Activated CD4-positive, alpha-beta T cell treated with anti-CD3 and anti-CD28 coated beads for 24 hours (primary cell): ENCODE measurements around the gene ARHGAP9.

Experiments
- DNase-seq, 2 donors: peaks; one replicate each; pipeline ENCODE4 v3.0.0-alpha.2; 2020; ENCODE audit warnings: low read depth in 2 of 2

The ARHGAP9 gene

GRCh38 chr12:57479376-57480115, at the start of gene ARHGAP9:
TSS of gene ARHGAP9 (minus strand) at chr12:57479866. CDS start at chr12:57479406, 460 bp downstream.
- DNase-seq, result no peak

GRCh38 chr12:57528831-57529555, 49.3 kb upstream of the ARHGAP9 start:
- DNase-seq, result no peak

GRCh38 chr12:57528176-57528575, 48.5 kb upstream of the ARHGAP9 start:
- no peak for DNase-seq

GRCh38 chr12:57527184-57527583, 47.5 kb upstream of the ARHGAP9 start:
- DNase-seq, result no peak

GRCh38 chr12:57526477-57527126, 46.9 kb upstream of the ARHGAP9 start:
- DNase-seq, result no peak

- no peak for DNase-seq
Measured at GRCh38 chr12:57525615-57526383, 46.1 kb upstream of the ARHGAP9 start.

- no peak for DNase-seq
Measured at GRCh38 chr12:57524814-57525614, 45.3 kb upstream of the ARHGAP9 start.

GRCh38 chr12:57523706-57524614, 44.3 kb upstream of the ARHGAP9 start:
- DNase-seq, result peak in 1 of 2 donors; percentile 11

- peak in 1 of 2 donors; percentile 27 for DNase-seq
Measured at GRCh38 chr12:57522887-57523705, 43.4 kb upstream of the ARHGAP9 start.

GRCh38 chr12:57522011-57522886, 42.6 kb upstream of the ARHGAP9 start, which contains the start of gene MBD6:
TSS of gene MBD6 (plus strand) at chr12:57522824. CDS start at chr12:57524304, 1,480 bp downstream.
- peak; percentile 84 to 86 for DNase-seq

- DNase-seq, result no peak
Measured at GRCh38 chr12:57521525-57522010, 41.9 kb upstream of the ARHGAP9 start.

- DNase-seq, result peak; percentile 98 to 99
Measured at GRCh38 chr12:57520053-57520818, 40.6 kb upstream of the ARHGAP9 start, which contains the start of gene DDIT3. TSS of gene DDIT3 (minus strand) at chr12:57520514. CDS start at chr12:57517406, 3,108 bp downstream.

- DNase-seq, result peak in 1 of 2 donors; percentile 7
Measured at GRCh38 chr12:57519796-57520052, 40.1 kb upstream of the ARHGAP9 start.

GRCh38 chr12:57518920-57519795, 39.5 kb upstream of the ARHGAP9 start:
- DNase-seq, result no peak

- no peak for DNase-seq
Measured at GRCh38 chr12:57518176-57518919, 38.7 kb upstream of the ARHGAP9 start.
